ENCODE measurements around the gene PPP1R17. TPM values are rescaled to one million over a fixed set of nuclear protein-coding genes. Genes with fewer than 3 reads are reported as not detected.
A peak's percentile ranks its signal among the peaks of the same experiment; 100 is the strongest.

Gene PPP1R17
- total and polyA plus RNA-seq, 2 experiments from 2014 or later, result 0.52 to 2.4 TPM

- Histone ChIP-seq H2AFZ (no peak overlapping the region), H3K4me3 (peak overlapping the region; percentile 26), H3K9me2 (ENCODE audit: insufficient read depth) (no peaks in the 10 kb centered on the region; the same call in 1 of the 2 replicates), H3K4me1 (ENCODE audit: insufficient read depth) (peaks cover 52% of the 10 kb centered on the region), H4K20me1 (replicated peaks; ENCODE audit: insufficient read depth) (no peaks in the 10 kb centered on the region), H3K79me2 (replicated peaks; ENCODE audit: insufficient read depth) (no peaks in the 10 kb centered on the region), H3K36me3 (ENCODE audit: insufficient read depth) (no peaks in the 10 kb centered on the region), H3F3A (replicated peaks; ENCODE audit: low read depth) (peaks cover 3% of the 10 kb centered on the region; the same call in 1 of the 2 replicates), H3K27ac (ENCODE audit: low read depth) (peak overlapping the region; percentile 90), H3K4me2 (peak overlapping the region; percentile 69), H3K27me3 (ENCODE audit: insufficient read depth) (no peaks in the 10 kb centered on the region)
- Mint-ChIP-seq H3K4me1 (peaks cover 49% of the 10 kb centered on the region), H3K27me3 (ENCODE audit: insufficient read depth, low read depth, poor library complexity) (no peaks in the 10 kb centered on the region), H3K9me3 (no peaks in the 10 kb centered on the region), H3K27ac (peak overlapping the region; percentile 51), H3K36me3 (ENCODE audit: low read depth) (no peaks in the 10 kb centered on the region), H3K4me3 (peak overlapping the region; percentile 48)
- DNase-seq (ENCODE audit: low spot score) (peak; percentile 33), ATAC-seq (peak; percentile 32)
- TF ChIP-seq, protein P1, sequence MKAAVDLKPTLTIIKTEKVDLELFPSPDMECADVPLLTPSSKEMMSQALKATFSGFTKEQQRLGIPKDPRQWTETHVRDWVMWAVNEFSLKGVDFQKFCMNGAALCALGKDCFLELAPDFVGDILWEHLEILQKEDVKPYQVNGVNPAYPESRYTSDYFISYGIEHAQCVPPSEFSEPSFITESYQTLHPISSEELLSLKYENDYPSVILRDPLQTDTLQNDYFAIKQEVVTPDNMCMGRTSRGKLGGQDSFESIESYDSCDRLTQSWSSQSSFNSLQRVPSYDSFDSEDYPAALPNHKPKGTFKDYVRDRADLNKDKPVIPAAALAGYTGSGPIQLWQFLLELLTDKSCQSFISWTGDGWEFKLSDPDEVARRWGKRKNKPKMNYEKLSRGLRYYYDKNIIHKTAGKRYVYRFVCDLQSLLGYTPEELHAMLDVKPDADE (IDR thresholded peaks at IDR 0.05), result no peak
- TF ChIP-seq NANOG (IDR thresholded peaks at IDR 0.05; ENCODE audit: borderline replicate concordance), result 0 out of 2 replicates have a peak, but pooled peaks have one; percentile 28
- TF ChIP-seq, protein P2, sequence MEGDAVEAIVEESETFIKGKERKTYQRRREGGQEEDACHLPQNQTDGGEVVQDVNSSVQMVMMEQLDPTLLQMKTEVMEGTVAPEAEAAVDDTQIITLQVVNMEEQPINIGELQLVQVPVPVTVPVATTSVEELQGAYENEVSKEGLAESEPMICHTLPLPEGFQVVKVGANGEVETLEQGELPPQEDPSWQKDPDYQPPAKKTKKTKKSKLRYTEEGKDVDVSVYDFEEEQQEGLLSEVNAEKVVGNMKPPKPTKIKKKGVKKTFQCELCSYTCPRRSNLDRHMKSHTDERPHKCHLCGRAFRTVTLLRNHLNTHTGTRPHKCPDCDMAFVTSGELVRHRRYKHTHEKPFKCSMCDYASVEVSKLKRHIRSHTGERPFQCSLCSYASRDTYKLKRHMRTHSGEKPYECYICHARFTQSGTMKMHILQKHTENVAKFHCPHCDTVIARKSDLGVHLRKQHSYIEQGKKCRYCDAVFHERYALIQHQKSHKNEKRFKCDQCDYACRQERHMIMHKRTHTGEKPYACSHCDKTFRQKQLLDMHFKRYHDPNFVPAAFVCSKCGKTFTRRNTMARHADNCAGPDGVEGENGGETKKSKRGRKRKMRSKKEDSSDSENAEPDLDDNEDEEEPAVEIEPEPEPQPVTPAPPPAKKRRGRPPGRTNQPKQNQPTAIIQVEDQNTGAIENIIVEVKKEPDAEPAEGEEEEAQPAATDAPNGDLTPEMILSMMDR (conservative IDR thresholded peaks at IDR 0.05; ENCODE audit: low read depth in 2 of 2), result no peak
- TF ChIP-seq ZNF331 (CRISPR knock-in tag; IDR thresholded peaks at IDR 0.05; ENCODE audit: low read depth), result no peak
- no peak for TF ChIP-seq EZH2 (IDR thresholded peaks at IDR 0.05; ENCODE audit: low read depth, unreplicated experiment)
- TF ChIP-seq CREB1 (CRISPR knock-in tag; IDR thresholded peaks at IDR 0.05; ENCODE audit: low read depth), result no peak
- no peak for TF ChIP-seq REST (IDR thresholded peaks at IDR 0.05; ENCODE audit: unreplicated experiment)
- no peak for TF ChIP-seq ZNF462 (CRISPR knock-in tag; IDR thresholded peaks at IDR 0.05)
- no peak for TF ChIP-seq EZH2phosphoT487 (IDR thresholded peaks at IDR 0.05; ENCODE audit: unreplicated experiment)
Observed at GRCh38 chr7:31688372-31688771, 1.4 kb downstream of the PPP1R17 start.
